HG03159 (cell line): ENCODE results near the gene OR10X1.

ENCODE experiments used
- ATAC-seq: cut with Tn5 transposase; IDR thresholded peaks from one replicate; pipeline ENCODE4 v1.9.1; 2021; ENCODE audit warnings: mild to moderate bottlenecking, moderate library complexity; ENCODE audit not compliant: unreplicated experiment

OR10X1 gene, protein sequence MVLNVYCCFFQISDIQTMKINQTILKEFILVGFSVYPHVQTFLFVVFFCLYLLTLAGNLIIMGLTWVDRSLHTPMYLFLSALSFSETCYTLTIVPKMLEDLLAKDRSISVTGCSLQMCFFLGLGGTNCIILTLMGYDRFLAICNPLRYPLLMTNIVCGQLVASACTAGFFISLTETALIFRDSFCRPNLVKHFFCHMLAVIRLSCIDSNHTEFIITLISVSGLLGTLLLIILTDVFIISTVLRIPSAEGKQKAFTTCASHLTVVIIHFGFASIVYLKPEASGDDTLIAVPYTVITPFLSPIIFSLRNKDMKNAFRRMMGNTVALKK

DNA sequence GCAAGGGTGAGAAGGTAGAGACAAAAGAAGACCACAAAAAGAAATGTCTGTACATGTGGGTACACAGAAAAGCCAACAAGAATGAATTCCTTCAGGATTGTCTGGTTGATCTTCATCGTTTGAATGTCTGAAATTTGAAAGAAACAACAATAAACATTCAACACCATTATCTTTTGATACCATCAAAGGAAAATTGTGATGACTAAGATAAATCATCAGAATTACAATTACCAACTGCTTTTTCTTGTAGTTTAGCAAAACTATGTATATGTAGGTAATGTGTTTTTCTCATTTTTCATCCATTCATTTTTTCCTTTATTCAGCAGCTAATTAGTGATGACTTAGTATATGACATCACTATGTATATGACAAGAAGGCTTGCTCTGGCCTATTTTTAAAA, at the start of gene OR10X1:
Gene OR10X1 (minus strand): TSS at position 167 of the 400 bp plus-strand sequence. CDS start 0 bp downstream, at position 167.
- ATAC-seq: no peak

DNA sequence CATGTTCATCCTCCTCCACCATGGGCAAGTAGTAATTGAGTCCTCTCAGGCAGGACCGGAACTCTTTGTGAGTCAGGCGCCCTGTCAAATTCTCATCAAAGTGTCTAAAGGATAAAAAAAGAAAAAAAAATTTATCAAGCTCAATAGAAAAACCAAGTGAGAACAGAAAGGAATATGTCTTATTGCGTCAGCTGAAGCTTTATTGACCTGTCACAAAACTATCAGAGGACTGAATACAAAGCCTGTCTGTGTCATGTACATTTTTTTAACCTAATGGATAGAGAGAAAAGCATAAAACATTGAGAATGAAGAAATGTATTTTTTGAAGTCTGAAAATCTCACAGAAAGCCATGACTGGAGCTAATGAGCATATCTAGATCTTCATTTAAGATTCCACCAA, 34.1 kb upstream of the OR10X1 start:
- no peak for ATAC-seq

DNA sequence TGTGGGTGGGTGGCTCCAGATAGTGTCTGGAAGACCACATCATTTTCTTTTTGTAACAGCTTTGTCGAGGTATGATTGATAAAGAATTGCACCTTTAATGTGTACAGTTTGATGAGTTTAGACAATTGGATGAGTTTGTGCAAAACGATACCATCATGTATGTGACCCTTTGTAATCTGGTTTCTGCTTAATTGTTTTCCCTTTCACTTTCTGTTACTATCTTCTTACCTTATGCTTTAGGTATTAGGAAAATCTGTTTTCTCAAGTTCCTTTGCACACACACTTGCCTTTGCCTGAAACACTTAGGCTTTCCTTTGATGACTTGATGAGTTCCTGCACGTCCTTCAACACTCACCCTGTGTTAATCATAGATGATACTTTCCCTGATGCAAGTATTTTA, 32.2 kb upstream of the OR10X1 start:
- ATAC-seq: no peak

DNA sequence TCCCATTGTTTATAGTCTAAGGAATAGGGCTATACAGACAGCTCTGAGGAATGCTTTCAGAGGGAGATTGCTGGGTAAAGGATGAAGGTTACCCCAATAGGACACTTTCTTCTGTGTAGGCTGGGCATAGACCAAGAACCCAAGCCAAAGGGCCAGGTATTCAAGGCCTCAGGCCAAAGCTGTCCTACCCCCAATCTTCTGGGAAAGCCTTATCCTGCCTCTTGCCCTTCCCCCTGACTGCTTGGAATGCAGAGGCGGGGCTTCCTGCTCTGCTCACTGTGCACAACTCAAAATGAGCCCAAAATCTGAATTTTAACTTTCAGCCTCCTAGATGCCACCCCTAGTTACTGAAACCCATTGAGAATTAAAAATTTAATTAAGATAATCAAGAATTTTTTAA, 27.6 kb upstream of the OR10X1 start:
- no peak for ATAC-seq

DNA sequence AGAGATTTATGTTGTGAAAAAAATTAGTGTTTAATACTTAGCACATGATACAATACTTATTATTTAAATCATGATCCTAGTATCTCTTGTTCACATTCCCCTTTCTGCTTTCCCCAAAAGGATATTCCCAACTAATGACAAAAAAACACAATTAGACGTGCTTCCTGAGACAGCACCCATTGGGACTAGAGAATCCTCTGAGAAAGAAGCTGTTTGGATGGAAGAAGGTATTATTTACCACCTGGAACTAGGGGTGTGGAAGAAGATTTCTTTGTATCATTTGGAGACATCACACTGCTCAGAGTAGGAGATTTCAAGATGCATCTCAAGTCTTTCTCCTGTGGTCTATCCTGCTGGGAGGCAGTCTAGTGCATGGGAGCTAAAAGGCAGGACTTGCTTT, 25.3 kb upstream of the OR10X1 start, which contains the start of gene OR10Z1:
Gene OR10Z1 (plus strand): TSS at position 301 of the 400 bp plus-strand sequence. CDS start 1,171 bp downstream, outside the sequence.
- no peak for ATAC-seq

DNA sequence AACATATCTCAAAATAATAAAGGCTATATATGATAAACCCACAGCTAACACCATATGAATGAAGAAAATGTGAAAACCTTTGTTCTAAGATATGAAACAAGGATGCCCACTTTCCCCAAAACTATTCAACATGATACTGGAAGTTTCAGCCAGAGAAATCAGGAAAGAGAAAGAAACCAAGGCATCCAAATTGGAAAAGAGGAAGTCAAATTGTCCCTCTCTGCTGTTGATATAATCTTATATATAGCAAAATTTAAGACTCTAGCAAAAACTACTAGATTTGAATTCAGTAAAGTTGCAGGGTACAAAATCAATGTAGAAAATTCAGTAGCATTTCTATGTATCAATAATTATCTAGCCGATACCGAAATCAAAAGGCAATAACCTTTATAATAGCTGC, 21.0 kb upstream of the OR10X1 start:
- ATAC-seq: no peak

DNA sequence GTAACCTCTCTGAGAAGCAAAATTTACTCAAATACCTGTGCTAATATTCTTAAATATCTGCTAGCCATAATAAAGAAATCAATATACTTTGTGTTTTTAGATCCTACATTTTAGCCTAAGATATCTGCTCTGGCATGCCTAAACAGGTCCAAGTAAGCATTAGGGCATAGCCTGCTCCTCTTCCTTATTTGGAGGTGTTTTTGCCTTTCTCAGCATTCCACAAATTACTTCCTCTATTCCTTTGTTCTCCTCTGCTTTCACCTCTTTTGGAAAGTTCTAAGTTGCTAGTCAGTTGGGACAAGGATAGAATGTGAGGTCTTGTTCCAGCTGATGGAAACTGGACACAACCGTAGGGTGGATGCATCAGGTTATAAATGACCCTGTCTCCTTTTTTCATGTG, 7.2 kb upstream of the OR10X1 start:
- no peak for ATAC-seq

DNA sequence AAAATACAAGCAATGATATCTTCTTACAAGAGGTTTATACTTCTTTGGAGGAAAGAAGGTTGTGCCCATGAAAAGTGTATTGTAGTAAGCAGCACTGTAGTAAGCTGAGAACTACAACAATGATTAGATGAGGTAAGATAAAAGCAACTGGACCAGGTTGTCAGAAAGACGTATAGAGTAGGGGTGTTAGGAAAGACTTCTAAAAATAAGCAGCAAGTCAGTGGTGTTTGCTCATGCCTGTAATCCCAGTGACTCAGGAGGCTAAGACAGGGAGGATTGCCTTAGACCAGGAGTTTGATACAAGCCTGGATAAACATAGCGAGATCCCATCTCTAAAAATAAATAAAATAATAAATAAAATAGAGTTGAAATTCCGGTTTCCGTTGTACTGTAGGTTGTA, 4.3 kb upstream of the OR10X1 start:
- ATAC-seq: no peak

DNA sequence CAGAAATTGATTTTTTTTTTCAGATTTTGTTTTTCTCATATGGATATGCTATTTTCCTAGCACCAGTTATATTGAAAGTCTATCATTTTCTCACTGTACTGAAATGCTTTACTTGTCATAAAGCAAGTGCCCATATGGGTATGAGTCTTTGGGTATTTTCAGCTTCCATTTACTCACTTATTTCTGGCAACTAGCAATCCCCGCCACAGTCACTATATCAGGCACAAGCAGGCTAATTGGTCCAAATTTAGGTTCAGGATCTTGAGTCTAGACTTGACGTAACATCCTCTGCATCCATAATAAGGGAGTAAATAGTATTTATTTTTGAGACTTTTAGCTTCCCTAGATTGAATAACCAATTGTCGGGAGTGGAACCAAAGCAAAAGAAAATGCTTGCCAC, 2.1 kb downstream of the OR10X1 start:
- ATAC-seq: no peak

DNA sequence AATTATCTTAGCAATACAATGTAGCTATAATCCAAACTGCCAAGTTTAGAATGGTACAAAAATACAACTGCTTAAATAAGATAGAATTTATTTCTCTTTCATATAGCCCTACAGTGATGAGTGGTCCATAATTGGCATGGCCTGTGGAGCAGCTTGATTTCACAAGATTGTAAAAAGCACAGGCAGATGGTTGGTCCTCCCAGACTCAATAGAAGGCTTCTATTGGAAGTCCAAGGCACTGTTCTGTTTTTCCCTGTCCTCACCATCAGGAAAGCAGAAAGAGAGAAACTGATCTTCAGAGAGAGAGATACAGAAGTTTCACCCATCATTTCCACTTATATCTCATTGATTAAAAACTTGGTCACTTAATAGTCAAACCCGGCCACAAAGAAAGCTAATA, 7.5 kb downstream of the OR10X1 start:
- no peak for ATAC-seq

DNA sequence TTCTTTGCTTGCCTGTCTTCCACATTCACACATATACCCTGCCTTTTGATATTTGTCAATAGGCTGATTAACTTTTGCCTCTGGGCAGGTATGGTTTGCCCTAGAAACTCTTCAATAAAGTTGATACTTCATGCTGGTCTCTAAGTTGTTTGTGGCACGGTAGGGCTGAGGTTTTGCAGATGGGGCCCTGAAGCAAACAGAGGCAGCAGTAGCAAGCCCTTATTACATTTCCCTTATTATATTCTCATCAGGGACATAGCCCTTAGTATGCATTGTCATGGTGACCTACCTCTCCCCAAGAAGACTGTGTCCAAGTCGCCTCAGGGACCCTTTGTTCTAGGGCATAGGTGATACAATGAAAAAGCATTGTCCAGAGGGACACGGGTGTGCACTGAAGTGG, 9.2 kb downstream of the OR10X1 start, which contains the start of gene OR6P1:
Gene OR6P1 (minus strand): TSS at position 101 of the 400 bp plus-strand sequence. CDS start 6,976 bp downstream, outside the sequence.
- no peak for ATAC-seq

DNA sequence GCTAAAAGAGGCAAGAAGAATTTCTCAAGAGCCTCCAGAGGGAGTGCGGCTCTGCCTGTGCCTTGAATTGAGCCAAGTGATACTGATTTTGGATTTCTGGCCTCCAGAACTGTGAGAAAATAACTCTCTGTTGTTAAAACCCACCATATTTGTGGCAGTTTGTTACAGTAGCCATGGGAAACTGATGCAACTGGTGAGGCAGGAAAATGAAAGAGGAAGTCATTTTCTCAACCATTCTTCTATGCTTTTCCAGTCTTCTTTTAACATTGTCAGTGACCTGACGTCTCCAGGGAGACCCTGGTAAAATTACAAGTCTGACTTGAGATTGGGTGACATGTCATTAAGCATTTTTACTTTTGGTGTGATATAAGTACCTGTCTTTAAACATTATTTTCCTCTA, 15.1 kb downstream of the OR10X1 start:
- ATAC-seq: no peak

DNA sequence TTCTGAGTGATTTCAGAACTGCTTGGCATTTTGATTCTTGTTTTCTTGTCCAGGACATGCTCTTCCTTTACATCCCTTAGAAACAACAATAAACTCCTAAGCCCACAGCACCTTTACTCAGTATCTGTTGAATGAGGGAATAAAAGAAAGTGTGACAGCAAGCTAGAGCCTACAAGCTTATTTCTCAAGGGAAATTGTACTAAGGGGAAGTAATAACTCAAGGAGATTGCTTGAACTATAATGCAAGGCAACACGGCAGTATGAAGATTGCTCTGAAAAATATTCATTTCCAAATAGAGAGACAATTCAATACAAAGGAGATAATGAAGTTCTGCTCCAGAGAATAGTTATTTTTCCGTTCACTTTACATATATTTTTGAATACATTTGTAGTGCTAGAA, 15.8 kb downstream of the OR10X1 start:
- no peak for ATAC-seq

DNA sequence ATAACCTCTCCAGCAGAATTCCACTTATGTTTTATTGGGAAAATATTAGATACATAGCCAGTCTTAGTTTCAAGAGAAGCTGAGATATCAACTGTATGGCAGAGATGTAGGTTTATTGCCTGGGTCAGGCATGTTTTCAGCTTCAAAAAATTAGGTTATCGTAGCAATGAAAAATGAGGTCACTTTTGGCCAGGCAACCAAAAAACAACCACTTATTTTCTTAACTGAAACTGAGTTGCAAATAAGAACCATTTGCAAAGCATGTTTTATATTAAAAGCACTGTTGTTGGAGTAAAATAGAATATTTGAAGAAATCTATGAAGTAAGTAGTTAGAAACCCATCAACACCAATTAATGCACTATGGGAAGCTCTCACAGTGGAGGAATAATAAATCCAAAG, 20.0 kb downstream of the OR10X1 start:
- ATAC-seq: no peak

DNA sequence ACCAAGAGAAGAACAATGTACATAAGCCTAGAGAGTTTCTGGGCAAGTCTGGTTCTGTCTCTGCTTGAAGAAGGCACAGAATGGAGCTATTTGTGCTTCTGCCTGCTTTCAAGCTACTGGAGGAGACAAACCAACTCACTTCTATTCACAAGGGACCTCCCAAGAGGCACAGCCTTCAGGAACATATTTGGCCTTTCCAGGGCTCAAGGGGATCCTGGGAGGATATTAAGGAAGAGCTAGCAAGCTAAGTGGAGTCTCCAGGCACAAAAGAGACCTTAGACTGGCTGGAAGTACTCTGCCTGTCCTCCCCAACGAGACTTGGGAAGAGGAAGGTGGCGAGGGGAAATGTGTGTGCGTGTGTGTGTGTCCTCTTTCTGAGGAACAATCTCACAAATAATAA, 25.3 kb downstream of the OR10X1 start, which contains the start of gene OR6Y1:
Gene OR6Y1 (minus strand): TSS at position 54 of the 400 bp plus-strand sequence. CDS start 6,300 bp downstream, outside the sequence.
- ATAC-seq: no peak

DNA sequence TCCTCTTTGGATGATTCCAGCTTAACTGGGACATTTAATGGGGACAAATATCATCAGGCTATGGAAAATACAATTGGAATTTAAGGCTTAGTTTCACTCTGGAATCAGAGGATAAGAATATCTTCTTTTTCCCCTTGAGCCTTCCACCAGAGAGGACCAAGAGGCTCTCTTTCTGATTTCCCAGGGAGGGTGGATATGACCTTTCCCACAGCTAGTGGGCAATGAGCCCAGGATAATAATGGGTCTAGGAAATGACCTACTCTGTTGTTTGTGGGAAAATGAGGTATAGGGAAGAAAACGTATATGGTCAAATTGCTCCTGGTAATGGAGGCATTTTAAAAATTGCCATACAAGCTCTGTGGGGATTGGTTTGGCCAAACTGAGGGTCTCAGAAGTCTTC, 27.4 kb downstream of the OR10X1 start:
- ATAC-seq: no peak

DNA sequence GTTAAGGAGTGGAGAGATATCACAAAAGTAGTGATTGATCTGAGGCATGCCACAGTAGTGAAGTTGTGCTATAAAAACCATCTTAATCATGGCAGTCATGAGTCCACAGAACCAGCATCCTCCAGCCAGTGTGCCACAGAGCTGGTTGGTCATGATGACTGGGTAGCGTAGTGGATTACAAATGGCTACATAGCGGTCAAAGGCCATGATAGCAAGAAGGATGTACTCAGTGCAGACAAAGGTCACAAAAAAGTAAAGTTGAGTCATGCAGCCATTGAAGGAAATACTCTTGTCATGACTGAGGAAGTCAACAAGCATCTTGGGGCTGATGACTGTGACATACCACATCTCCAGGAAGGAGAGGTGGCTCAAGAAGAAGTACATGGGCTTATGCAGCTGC, 32.2 kb downstream of the OR10X1 start:
- no peak for ATAC-seq

DNA sequence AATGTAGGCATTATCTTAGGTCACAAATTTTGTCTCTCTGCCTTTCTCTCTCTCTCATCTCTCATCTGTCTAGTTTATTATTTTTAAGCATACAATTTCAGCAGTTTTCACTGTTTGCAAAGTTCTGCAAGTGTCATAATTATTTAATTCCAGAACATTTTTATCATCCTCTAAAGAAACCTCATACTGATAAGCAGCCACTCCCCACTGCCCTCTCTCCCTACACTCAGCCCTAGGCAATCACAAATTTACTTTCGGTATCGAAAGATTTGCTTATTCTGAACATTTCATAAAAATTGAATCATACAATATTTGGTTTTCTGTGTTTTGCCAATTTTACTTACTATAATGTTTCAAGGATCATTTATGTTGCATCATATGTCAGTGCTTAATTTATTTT, 42.1 kb downstream of the OR10X1 start:
- no peak for ATAC-seq

DNA sequence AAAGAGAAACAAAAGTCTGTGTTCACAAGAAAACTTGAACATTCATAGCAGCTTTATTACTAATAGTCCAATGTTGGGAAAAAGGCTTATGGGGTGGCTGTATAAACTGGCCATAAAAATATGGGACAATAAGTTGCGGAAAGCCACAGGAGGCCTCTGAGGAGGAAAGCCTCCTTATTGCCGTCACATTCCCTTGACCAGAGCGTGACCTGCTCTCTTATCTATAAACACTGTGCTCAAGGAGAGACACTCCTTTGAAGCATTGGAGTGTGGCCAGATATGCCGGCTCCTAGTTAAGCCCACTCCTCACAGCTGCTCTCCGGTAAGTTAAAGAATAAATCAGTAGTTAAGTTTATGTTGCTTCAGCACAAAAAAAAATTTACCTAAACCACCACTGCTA, 45.2 kb downstream of the OR10X1 start:
- no peak for ATAC-seq
